AG09309 (cell line): ENCODE results near the gene DOCK9.

Source experiments
- DNase-seq: peaks from one replicate; pipeline ENCODE4 v3.0.0-alpha.2; 2010; ENCODE audit warnings: low read depth
- H3K4me3 ChIP-seq: 2 replicates; pipeline ENCODE4 v1.5.1; 2011; ENCODE audit warnings: mild to moderate bottlenecking, low read depth, low read length, moderate library complexity; ENCODE audit not compliant: control insufficient read depth
- TF ChIP-seq, protein P1 (sequence below): IDR thresholded peaks from 2 replicates; pipeline ENCODE4 v1.5.1; 2011; ENCODE audit warnings: mild to moderate bottlenecking, low read depth, low read length, inconsistent platforms; ENCODE audit not compliant: insufficient read depth, control insufficient read depth; ENCODE audit errors: missing control alignments

Gene DOCK9

DNA sequence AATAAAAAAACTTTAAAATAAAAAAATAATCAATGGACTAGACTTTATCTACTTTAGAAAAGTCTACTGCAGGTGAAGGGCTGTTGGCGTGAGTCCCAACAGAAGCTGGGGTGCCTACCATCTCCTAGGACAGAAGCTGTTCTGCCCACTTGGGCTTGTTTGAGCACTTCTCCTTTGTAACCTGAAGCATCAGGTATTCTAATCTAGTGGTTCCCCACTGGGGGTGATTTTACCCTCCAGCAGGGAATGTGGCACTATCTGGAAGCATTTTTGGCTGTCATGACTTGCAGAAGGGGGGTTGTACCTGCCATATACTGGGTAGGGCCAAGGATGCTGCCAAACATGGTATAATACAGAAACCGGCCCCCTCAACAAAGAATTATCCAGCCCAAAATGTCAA, 16.2 kb upstream of the DOCK9 start:
- no peak overlapping the region for H3K4me3 ChIP-seq
- TF ChIP-seq, protein P1, sequence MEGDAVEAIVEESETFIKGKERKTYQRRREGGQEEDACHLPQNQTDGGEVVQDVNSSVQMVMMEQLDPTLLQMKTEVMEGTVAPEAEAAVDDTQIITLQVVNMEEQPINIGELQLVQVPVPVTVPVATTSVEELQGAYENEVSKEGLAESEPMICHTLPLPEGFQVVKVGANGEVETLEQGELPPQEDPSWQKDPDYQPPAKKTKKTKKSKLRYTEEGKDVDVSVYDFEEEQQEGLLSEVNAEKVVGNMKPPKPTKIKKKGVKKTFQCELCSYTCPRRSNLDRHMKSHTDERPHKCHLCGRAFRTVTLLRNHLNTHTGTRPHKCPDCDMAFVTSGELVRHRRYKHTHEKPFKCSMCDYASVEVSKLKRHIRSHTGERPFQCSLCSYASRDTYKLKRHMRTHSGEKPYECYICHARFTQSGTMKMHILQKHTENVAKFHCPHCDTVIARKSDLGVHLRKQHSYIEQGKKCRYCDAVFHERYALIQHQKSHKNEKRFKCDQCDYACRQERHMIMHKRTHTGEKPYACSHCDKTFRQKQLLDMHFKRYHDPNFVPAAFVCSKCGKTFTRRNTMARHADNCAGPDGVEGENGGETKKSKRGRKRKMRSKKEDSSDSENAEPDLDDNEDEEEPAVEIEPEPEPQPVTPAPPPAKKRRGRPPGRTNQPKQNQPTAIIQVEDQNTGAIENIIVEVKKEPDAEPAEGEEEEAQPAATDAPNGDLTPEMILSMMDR: no peak
- no peak for DNase-seq

DNA sequence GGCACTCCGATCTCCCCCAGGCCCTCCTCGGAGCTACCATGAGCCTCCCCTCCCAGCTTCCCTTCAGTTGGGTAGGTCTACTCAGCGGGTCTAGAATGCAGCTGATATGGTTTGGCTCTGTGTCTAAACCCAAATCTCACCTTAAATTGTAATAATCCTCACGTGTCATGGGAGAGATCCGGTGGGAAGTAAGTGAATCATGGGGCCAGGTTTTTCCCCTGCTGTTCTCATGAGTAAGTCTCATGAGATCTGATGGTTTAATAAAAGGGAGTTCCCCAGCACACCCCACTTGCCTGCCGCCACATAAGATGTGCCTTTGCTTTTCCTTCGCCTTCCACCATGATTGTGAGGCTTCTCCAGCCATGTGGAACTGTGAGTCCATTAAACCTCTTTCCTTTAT, 14.5 kb upstream of the DOCK9 start:
- TF ChIP-seq, protein P1: no peak
- DNase-seq: no peak
- no peak overlapping the region for H3K4me3 ChIP-seq

DNA sequence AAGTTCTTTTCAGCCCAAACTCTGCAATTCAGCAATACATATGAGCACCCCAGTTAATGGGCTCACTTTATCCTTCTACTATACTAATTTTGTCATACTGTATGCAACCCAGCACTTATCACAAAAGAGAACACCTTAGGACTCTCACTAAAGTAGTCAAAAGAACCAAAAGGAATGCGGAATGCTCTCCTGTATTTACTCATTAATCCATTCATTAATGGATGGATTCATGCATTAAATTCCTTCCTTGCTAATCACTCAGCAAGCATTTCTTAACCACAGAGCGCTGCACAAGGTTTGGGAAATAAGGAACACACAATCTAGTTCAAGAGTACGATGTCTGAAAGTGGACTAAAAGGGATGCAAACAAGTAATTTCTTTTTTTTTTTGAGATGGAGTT, 12.8 kb upstream of the DOCK9 start:
- no peak overlapping the region for H3K4me3 ChIP-seq
- TF ChIP-seq, protein P1: no peak
- no peak for DNase-seq

DNA sequence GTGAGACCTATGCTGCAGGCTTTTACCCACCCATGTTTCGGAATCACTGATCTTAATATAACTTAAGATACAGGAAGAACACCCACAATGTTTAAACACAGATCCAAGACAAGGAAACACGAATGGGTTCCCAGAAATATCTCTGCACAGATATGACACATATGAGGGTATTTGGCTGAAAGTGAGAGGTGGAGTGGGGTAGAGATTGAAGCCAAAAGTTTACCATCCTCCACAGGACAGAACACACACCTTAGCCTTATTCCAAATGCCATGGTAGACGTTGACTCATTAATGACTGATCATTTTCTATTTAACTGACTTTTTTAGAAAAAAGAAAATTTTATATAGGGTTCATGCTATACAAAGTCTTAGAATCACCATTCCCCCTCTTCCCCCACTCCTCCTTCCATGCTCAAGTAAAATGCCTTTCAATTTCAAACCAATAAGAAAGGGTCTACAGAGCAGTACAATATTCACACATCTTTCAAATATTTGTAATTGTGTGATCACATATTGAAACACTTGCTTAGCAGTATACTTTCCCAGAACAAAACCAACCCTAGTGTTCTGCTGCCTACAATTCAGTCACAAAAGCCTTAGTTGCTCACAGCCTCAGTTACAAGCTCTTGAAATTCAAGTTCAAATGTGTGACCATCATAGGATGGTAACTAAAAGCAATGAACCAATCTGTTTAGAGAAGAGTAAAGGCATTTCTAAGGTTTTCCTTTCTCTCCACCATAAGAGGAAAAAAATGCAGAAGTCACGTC, 11.8 kb upstream of the DOCK9 start:
- TF ChIP-seq, protein P1: no peak
- no peak overlapping the region for H3K4me3 ChIP-seq
- DNase-seq: no peak

DNA sequence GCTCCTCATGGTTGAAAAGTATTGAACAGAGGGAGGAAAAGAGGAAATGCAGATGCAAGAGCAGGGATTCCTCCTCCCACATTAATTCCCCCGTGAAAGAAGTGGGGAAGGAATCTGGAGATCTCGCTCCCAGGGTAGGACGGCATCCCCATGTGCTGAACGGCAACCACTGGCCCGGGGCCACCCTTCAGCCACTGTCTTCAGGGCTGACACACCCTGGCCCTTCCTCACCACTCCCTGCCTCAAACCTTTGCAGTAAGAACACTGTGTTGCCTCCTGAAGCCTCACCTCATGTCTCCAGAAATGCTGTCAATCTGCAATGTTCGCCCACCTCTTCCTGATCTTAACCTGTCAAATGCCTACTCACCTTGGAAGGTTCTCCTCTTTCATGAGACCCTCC, 10.9 kb upstream of the DOCK9 start:
- H3K4me3 ChIP-seq: no peak overlapping the region
- TF ChIP-seq, protein P1: no peak
- DNase-seq: no peak

DNA sequence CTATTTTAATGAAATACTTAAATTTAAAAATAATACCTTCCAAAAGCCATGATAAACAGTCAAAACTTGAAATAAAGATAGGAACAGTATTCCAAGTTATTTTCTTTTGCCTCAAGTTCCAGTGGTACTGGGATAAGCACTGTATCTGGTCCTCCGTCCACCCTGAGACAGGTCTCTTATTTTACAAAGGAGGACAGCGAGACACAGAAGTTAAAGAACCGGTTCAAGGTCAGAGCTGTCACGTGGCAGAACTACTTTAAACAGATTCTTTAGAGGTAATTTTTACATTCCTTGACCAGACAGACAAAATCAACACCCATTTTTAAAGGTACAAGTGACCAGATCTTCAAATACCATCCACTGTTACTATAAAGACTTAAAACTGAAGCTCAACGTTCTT, 10.4 kb upstream of the DOCK9 start:
- H3K4me3 ChIP-seq: no peak overlapping the region
- DNase-seq: no peak
- TF ChIP-seq, protein P1: no peak
